Suppressor macrophage treated with lipopolysaccharide for 1 hour (primary cell): ENCODE measurements around the gene FBN2.
"Not testable (repeated sequence)": the region's sequence is repeated elsewhere in the genome, so short reads cannot be mapped to it uniquely, and the experiment has no call there.

Experiments
- DNase-seq, 3 donors: peaks; one replicate each; pipeline ENCODE4 v3.0.0-alpha.2; 2020 to 2022

The FBN2 gene

DNA sequence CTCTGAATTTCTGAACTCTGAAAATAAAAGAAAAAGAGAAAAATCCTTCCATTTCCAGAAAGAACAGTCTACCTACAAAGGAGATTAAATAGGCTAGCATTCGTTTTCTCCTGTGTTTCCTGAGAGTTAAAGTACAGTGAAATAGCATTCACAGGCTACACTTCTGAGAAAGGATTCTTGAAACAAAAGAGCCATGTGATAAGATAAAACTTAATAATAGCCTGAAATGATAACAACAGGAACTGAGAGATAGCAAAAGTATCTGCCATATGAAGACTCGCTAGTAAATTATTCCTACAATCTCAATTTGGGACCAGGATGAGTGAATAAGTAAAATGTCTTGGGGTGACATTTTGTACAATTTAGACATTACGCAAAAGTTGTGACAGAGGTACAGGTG, 62.4 kb downstream of the FBN2 start:
- no peak for DNase-seq

DNA sequence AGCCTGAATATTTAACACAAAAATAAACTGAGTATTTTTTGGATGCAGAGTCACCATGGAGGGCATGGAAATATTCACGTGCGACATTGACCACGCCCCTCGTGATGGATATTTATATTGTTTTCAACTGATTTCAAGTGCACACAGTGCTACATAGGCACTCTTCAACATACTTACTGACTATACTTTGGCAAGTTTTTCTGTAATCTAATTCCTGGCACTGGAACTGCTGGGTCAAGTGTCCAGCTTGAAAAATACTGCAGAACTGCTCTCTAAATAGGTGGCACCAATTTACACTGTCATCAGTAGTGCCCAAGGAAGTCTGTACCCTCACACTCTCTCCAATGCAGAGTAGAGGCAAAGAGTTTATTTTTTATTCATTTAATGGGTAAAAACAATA, 65.1 kb downstream of the FBN2 start:
- DNase-seq = no peak

DNA sequence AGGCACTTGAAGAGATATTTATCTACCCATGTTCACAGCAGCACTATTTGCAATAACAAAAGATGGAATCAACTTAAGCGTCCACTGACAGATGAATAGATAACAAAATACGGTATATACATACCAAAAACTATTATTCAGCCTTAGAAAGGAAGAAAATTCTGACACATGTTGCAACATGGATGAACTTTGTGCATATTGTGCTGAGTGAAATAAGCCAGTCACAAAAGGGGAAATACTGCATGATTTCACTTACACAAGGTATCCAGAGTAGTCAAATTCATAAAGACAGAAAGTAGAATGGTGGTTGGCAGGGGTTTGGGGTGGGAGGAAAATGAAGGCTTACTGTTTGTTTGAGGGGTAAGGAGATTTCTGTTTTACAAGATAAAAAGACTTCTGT, 66.0 kb downstream of the FBN2 start:
- DNase-seq = peak; percentile 32 to 57 (median 55)

- DNase-seq = no peak
Measured at GRCh38 chr5:128470663-128471062, 67.4 kb downstream of the FBN2 start.

- DNase-seq = no peak
Measured at GRCh38 chr5:128469912-128470311, 68.1 kb downstream of the FBN2 start.

DNA sequence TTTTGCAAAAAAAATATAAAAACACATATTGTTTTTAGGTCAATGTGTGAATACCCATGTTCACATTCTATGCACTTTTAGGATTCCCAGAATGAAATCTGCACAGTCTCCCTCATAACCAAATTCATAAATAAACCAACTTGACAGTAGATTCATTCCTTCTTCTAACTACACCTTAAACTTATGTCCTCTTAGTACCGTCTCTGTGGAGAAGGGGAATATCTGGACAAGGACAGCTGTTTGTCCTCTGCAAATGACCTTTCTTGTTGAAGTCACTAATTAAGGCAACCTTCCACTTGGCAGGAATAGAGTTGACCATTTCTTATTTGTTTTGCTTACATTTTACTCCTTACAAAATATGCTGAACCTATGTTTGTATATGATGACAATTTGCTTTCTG, 71.1 kb downstream of the FBN2 start:
- no peak for DNase-seq

DNA sequence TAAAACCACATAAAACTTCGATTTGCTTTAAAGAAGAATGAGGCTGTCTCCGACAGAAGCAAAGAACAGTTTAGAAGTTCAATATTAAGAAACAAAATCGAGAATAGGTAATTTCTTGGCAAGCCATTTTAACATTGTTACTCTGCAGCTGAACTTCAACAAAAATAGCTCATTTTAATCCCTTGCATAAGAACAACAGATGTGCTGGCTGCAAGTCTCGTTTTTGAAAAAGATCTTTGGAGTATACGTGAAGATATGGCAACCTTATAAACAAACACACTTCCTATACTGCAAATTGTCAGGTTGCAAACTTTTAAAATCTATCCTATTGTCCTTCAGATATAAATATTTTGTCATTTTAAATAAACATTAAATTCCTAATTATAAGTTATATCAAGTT, 71.5 kb downstream of the FBN2 start:
- no peak for DNase-seq

- no peak for DNase-seq
Measured at GRCh38 chr5:128464596-128464995, 73.4 kb downstream of the FBN2 start.

DNA sequence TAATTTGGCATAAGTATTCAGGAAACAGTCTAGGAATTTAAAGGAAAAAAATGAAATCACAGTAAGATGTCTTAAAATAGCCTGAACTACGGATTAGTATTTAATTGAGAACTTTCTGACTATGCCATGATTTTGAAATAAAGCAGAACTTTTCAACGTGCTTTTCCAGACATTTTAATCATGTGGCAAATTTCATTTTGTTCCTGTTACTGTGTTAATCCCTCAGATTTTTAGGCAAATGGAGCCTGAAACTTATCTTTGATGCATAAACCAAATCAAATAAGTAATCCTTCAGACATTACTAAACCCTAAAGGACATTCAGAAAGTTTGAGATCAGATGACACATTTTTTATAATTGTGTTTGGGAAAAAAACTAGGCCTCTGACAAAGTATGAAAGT, 75.7 kb downstream of the FBN2 start:
- no peak for DNase-seq

- not testable (repeated sequence) for DNase-seq
Measured at GRCh38 chr5:128457147-128457915, 80.7 kb downstream of the FBN2 start.

GRCh38 chr5:128455841-128456361, 82.1 kb downstream of the FBN2 start:
- DNase-seq = no peak

DNA sequence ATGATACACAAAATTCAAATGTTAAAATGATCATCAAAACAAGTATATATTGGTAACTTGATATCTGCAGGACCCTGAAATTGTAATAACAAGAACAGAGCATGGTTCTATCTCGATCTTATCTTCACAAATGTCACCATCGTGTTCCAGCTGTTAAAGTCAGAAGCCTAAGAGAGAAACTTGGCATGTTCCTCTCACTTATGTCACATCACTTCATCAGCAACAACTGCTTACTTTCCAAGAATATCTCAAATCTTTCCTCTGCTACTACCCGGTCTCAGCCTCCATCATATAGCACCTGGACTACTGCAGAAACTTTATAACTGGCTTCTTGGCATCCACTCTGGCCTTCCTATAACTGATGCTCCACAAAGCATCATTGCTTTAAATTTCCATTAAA, 84.9 kb downstream of the FBN2 start:
- DNase-seq = no peak

GRCh38 chr5:128447224-128447623, 90.8 kb downstream of the FBN2 start:
- DNase-seq = not testable (repeated sequence)

- DNase-seq = no peak
Measured at GRCh38 chr5:128441941-128442350, 96.1 kb downstream of the FBN2 start.

GRCh38 chr5:128441165-128441564, 96.9 kb downstream of the FBN2 start:
- DNase-seq = no peak

DNA sequence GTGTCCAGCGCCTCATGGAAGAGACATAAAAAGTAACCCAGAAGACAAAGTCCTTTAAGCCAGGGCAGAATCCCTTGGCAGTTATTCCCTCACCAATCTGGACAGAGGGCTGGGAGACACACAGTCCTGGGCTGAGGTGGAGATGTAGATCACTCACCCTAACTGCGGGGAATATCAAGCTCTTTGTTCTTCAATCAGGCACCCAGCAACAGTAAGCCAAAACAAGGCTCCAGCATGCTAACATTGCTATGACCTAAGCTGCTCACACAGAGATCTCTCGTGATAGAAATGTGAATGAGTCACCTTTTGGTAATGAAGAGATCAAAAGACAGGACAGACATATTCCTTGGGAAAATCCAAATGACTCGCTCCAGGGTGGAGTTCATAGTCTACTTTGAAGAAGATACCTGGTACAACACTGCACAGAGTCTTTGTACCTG, 101.3 kb downstream of the FBN2 start:
- DNase-seq = peak in 1 of 3 donors; percentile 5

GRCh38 chr5:128435861-128436260, 102.2 kb downstream of the FBN2 start:
- DNase-seq = no peak

DNA sequence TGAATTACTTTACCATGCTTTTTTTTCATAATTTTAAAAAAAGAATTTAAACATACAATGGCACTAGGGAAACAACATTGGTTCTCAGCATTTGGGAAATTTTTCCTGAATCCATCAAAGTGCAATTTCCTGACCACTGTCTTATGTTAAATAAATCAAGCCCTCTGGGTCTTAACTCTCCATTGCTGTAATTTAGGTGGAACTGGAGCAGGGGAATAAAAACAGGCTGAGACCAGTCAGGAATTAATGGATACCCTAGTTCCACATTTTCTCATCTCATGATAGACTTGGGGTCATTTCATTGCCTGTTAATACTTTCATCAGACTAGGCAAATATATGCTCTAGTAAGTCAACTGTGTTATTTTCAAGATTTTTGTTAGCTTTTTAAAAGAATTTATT, 103.1 kb downstream of the FBN2 start:
- DNase-seq = no peak

DNA sequence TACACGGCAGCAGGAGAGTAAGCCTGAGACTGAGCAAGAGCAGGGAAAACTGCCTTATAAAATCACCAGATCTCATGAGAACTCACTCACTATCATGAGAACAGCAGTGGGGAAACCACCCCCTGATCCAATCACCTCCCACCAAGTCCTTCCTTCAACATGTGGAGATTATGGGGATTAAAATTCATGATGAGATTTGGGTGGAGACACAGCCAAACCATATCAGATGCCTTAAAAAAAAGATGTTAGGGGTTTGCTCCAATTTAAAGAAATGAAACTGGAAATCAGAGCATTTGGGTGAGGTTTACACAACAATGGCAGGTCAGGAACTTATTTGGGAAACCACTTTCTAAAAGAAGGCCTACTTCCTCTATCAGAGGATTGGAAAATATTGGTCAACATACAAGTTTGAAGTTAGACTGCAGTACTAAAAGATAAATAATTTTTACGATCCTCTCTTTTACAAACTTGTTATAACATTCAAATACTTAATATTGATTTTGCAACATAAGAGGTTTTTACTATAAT, 105.1 kb downstream of the FBN2 start:
- peak; percentile 41 to 69 (median 54) for DNase-seq

- no peak for DNase-seq
Measured at GRCh38 chr5:128427921-128428320, 110.1 kb downstream of the FBN2 start.

DNA sequence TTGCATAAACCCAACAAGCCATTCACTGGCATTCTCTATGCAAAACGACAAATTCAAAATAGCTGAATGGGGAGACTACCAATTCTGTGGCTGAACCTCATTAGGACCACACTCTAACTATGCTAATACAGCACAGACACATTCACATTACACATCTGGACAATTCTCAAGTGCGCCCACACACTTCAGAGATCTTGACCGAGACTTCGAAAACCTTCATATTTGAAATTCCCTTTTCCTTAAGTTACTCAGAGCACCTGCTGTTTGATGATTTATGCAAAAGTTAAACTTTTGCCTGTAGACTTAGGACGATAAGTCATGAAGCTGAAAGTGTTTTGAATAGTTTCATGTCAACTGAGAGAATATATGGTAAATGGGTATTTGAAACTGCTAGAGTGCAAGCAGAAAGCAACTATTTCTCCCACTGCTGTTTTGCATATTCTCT, 111.9 kb downstream of the FBN2 start:
- no peak for DNase-seq

DNA sequence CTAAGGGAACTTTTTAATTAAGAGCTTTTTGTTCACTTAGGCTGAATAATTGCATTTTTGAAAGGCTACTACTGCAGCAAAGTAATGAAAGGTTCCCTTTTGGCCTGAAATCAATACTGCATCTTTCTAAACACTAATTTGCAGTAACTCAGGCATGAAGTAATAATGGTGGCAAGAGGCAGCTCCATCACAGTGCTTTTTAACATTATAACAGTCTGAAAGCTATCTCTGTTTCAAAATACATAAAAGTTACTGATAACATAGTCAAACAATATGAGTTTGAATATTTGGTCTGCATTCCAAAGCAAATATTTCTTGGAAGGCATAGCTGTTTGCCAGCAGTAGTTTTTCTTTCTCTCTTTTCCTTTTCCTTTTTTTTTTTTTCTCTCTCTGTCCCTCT, 113.4 kb downstream of the FBN2 start:
- DNase-seq = no peak

- no peak for DNase-seq
Measured at GRCh38 chr5:128422612-128423011, 115.4 kb downstream of the FBN2 start.

GRCh38 chr5:128414469-128414868, 123.6 kb downstream of the FBN2 start:
- no peak for DNase-seq

DNA sequence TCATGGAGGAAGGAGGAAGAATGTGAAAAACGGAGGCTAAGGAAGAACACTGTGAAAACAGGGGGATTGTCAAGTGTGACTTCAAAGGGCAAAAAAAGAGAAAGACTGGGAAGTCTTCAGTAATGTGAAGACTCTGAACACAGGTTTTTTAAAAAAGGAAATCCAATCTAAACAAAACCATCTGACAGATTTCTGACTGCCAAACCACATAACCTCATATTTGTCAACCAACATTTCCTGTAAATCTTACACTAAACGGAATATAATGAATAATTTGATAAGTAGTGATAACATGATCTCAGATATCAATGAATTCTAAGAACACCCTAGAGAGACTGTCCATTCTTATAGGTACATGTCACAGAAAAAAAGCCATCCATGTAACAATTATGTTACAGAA, 124.7 kb downstream of the FBN2 start:
- DNase-seq = no peak
